Metanephros (tissue), 2 donors: Measurements from ENCODE around the gene CDK6. TPM values are rescaled to one million over a fixed set of nuclear protein-coding genes. Genes with fewer than 3 reads are reported as not detected.

Experiments
- small RNA-seq: library from RNA; depleted of rRNA; stranded (forward); fragments of <200 nt; gene quantifications from one replicate; pipeline ENCODE3, GENCODE V24; 2014; ENCODE audit warnings: low replicate concordance
- total RNA-seq: library from RNA; depleted of rRNA; stranded (reverse); fragments of >200 nt; gene quantifications from one replicate; pipeline ENCODE4 v1.2.3, GENCODE V29; 2014

Gene CDK6
- total RNA-seq: 85.7 TPM

DNA sequence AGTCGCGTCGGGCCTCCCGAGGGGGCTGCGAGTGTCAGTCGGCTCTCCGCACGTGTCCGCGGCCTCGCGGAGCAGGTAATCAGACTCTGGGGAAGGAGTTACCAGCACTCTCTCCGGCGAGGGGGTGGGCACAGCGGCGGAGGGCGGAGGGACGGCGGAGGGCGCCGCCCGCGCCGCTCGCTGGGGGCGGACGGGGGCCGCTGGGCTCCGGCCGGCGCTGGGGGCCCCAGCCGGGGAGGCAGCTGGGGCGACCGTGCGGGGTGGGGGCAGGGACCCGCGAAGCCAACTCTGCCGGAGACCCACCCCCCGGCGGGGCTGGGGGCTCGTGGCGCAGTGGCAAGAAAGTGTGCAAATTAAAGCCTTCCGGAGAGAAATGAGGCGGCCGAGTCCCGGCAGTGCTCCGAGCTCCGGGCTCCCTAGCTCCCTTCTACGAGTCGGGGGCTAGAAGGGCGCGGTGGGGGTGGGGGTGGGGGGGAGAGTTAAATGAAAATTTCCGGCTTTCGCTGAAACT is at the start of gene CDK6:
TSS of gene CDK6 (minus strand) at position 85 of the 511 bp plus-strand sequence. CDS start 3,250 bp downstream, outside the sequence.

Small RNA genes lying within 50 kb of the gene (small RNA-seq; reads per million reads assigned to genes)
- gene RNU6-10P: not detected

Other genes with a start within 250 kb of the CDK6 start
- gene FAM133B, start 246.2 kb downstream of the CDK6 start, total RNA-seq: 18.7 TPM